Kidney (tissue), 14 donors: ENCODE results near the gene PHACTR3. TPM values are rescaled to one million over a fixed set of nuclear protein-coding genes. Genes with fewer than 3 reads are reported as not detected.
"Not testable (repeated sequence)": the region's sequence is repeated elsewhere in the genome, so short reads cannot be mapped to it uniquely, and the experiment has no call there.

Source experiments
- DNase-seq, 5 donors: peaks; one replicate each; pipeline ENCODE4 v3.0.0-alpha.2; 2013 to 2020
- FAIRE-seq: peaks from 2 replicates; lab custom pipeline; 2012; peaks lifted over from hg19 to GRCh38; lab: Jason Lieb, UNC
- H3K27ac ChIP-seq, 2 donors: one replicate each; pipeline ENCODE4 v1.7.0; 2013; ENCODE audit warnings: low read depth in 2 of 2, low read length in 2 of 2, inconsistent platforms in 1 of 2
- H3K27me3 ChIP-seq: one replicate; pipeline ENCODE4 v1.7.1; 2013; ENCODE audit warnings: low read length, inconsistent platforms; ENCODE audit not compliant: control insufficient read depth, insufficient read depth
- H3K36me3 ChIP-seq, 3 donors: one replicate each; pipeline versions ENCODE4 v1.7.0 to v1.7.1; 2013; ENCODE audit warnings: low read length in 3 of 3, control low read depth in 1 of 3, inconsistent platforms in 1 of 3; ENCODE audit not compliant: insufficient read depth in 3 of 3, control insufficient read depth in 2 of 3
- H3K4me1 ChIP-seq, 3 donors: one replicate each; pipeline versions ENCODE4 v1.7.0 to v1.7.1; 2013; ENCODE audit warnings: low read length in 3 of 3, inconsistent platforms in 1 of 3, low read depth in 1 of 3; ENCODE audit not compliant: control insufficient read depth in 2 of 3, insufficient read depth in 2 of 3
- H3K4me3 ChIP-seq, 3 donors: one replicate each; pipeline versions ENCODE4 v1.7.0 to v1.8.1; 2013; ENCODE audit warnings: low read length in 3 of 3, control low read depth in 1 of 3, inconsistent platforms in 1 of 3
- H3K9ac ChIP-seq, 3 donors: one replicate each; pipeline versions ENCODE4 v1.7.0 to v1.7.1; 2013; ENCODE audit warnings: low read length in 3 of 3, control low read depth in 1 of 3, inconsistent platforms in 1 of 3
- H3K9me3 ChIP-seq, 3 donors: one replicate each; pipeline versions ENCODE4 v1.7.0 to v1.7.1; 2013; ENCODE audit warnings: low read length in 3 of 3, control low read depth in 1 of 3, inconsistent platforms in 1 of 3; ENCODE audit not compliant: control insufficient read depth in 2 of 3, insufficient read depth in 1 of 3
- intact Hi-C: fragments of 100-400 bp; cut with DNase I; formaldehyde crosslinking; loops from one replicate; pipeline ENCODE4 v1.11.1; 2022
- polyA plus RNA-seq: library from polyadenylated mRNA; stranded (reverse); fragments of 350-450 nt; fragmentation: Illumina TruSeq; extraction: RNeasy Lipid Tissue Mini Kit (QIAGEN cat#74804); gene quantifications from one replicate; pipeline ENCODE4 v1.2.3, GENCODE V29; 2014; ENCODE audit warnings: low read depth, low replicate concordance; ENCODE audit not compliant: insufficient read depth
- total RNA-seq: library from RNA; stranded (reverse); fragmentation: NEBNext Ultra II Directional; extraction: Animal tissue kit (Norgen Biotek cat#: 25700); gene quantifications from one replicate; pipeline ENCODE4 v1.2.1, GENCODE V29; 2021
- TF ChIP-seq, protein P1 (sequence below): IDR thresholded peaks from 3 replicates; pipeline ENCODE4 v1.5.1; 2012; ENCODE audit warnings: mild to moderate bottlenecking, moderate library complexity, borderline replicate concordance; ENCODE audit not compliant: insufficient read depth; ENCODE audit errors: extremely low read depth
- donor health status: control.
- donor health status: control.
- donor health status: control.
- donor health status: control.
- donor health status: control.
- donor health status: DM: yes; HTN: yes; CAD: no.
- donor health status: Normal renal cell carcinoma (clear cell type).

PHACTR3 gene
- total and polyA plus RNA-seq, 2 donors from 2014 or later, result 1.7 to 12.3 TPM

DNA sequence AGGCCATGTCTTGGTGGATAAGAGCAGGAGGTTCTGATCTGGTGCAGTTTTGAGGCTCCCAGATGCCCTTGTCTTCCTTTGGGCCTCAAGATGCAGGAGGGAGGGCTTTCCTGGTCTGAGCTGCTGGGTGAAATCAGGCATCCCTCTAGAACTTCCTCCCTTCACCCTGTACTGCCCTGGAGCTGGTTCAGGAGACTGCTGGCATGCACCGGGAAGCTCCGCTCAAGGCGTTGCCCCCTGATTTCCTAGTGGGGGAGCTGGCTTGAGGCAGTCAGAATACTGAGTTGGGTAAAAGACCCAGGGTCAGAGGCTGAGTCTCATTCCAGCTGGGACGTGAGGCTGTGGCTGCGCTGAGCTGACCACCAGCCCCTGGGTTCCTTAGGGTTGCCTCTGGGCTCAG is 12.0 kb downstream of the PHACTR3 start:
- no peak for FAIRE-seq
- TF ChIP-seq, protein P1, sequence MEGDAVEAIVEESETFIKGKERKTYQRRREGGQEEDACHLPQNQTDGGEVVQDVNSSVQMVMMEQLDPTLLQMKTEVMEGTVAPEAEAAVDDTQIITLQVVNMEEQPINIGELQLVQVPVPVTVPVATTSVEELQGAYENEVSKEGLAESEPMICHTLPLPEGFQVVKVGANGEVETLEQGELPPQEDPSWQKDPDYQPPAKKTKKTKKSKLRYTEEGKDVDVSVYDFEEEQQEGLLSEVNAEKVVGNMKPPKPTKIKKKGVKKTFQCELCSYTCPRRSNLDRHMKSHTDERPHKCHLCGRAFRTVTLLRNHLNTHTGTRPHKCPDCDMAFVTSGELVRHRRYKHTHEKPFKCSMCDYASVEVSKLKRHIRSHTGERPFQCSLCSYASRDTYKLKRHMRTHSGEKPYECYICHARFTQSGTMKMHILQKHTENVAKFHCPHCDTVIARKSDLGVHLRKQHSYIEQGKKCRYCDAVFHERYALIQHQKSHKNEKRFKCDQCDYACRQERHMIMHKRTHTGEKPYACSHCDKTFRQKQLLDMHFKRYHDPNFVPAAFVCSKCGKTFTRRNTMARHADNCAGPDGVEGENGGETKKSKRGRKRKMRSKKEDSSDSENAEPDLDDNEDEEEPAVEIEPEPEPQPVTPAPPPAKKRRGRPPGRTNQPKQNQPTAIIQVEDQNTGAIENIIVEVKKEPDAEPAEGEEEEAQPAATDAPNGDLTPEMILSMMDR, result no peak
- intact Hi-C loops, result no loop called here
- peaks cover 0 to 1% (median 0%) of the 10 kb centered on the region in 3 donors for H3K4me1 ChIP-seq
- H3K27ac ChIP-seq, result no peak overlapping the region
- no peak for DNase-seq
- no peaks in the 10 kb centered on the region for H3K9me3 ChIP-seq
- no peak overlapping the region for H3K9ac ChIP-seq
- no peaks in the 10 kb centered on the region for H3K36me3 ChIP-seq
- H3K4me3 ChIP-seq, result no peak overlapping the region
- no peaks in the 10 kb centered on the region for H3K27me3 ChIP-seq

DNA sequence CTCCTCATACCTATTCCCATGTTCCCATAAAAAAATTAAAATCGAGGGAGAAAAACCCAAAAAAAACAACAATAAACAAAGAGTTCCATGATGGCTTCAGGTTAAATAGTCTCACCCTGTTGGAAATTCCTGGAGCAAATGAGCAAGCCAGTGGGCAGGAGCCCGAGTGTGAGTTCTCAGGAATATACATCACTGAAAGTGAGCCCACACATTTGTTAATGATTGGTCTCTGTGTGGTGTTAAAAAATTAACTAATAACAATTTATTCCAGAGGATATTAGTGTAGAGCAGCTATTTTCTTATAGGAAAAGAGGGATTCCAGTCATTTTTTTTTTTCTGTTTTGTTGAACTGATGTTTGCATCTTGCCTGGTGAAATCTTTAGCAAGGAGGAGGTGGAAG is 12.9 kb downstream of the PHACTR3 start:
- Histone ChIP-seq H3K36me3 (no peaks in the 10 kb centered on the region), H3K9me3 (no peaks in the 10 kb centered on the region), H3K9ac (no peak overlapping the region), H3K27me3 (no peaks in the 10 kb centered on the region), H3K27ac (no peak overlapping the region), H3K4me3 (no peak overlapping the region), H3K4me1 (no peaks in the 10 kb centered on the region)
- intact Hi-C loops, result no loop called here
- no peak for DNase-seq
- FAIRE-seq, result no peak
- TF ChIP-seq, protein P1, result no peak

DNA sequence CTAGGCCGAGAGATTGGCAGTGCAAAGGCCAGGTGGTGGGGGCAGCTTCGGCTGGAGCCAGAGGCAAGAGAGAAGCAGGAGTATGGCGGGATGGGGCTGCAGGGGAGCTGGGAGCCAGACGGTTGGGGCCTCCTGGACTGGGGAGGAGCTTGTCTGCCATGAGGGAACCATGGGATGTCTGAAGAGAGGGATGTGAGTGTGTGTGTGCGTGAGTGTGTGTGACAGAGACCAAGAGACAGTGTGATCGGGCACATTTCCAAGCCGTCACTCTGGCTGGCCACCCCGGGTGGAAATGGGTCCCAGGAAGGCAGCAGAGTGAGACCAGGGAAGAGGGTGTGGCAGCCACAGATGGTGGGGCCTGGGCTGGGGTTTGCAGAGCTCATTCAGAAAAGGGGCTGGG is 13.8 kb downstream of the PHACTR3 start:
- TF ChIP-seq, protein P1, result no peak
- Histone ChIP-seq H3K27ac (no peak overlapping the region), H3K27me3 (no peaks in the 10 kb centered on the region), H3K4me1 (no peaks in the 10 kb centered on the region), H3K9ac (no peak overlapping the region), H3K36me3 (no peaks in the 10 kb centered on the region), H3K9me3 (no peaks in the 10 kb centered on the region), H3K4me3 (no peak overlapping the region)
- FAIRE-seq, result no peak
- intact Hi-C loops, result no loop called here
- DNase-seq, result no peak

DNA sequence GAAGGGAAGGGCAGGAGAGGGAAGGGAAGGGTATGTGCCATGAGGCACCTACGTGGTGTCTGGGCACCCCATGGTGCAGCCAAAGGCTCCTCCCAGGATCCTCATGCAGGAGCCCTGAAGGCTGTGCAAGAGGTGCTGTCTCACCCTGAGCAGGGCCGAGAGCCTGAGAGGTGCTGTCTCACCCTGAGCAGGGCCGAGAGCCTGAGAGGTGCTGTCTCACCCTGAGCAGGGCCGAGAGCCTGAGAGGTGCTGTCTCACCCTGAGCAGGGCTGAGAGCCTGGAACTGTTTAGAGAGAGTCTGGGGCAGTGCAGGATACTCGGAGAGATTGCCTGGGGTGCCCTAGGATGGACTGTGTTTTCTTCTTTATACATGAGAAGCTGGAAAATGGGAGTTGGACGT is 14.2 kb downstream of the PHACTR3 start:
- H3K27me3 ChIP-seq, intact Hi-C loops, FAIRE-seq, H3K9me3 ChIP-seq, DNase-seq, H3K4me1 ChIP-seq, H3K4me3 ChIP-seq, H3K9ac ChIP-seq, H3K27ac ChIP-seq, H3K36me3 ChIP-seq: not testable (repeated sequence)
